Endothelial cell of umbilical vein (primary cell): ENCODE results near the gene VAV3. TPM values are rescaled to one million over a fixed set of nuclear protein-coding genes. Genes with fewer than 3 reads are reported as not detected.

Experiments used
- BruUV-seq: library from RNA; stranded (reverse); fragments of 400-500 nt; replicated peaks from 2 replicates; lab custom pipeline; 2021; lab: Mats Ljungman, UMichigan
- CTCF ChIA-PET: fragments of 300-600, 350-600 bp; sonication (Branson Sonifier 250); formaldehyde crosslinking; loops from one replicate; lab custom pipeline; 2021; ENCODE audit warnings: antibody characterized with exemption, inconsistent platforms; lab: Charles Lee
- POLR2A ChIA-PET: fragments of 300-600, 350-600 bp; sonication (Branson Sonifier 250); formaldehyde crosslinking; loops from one replicate; lab custom pipeline; 2021; ENCODE audit warnings: antibody characterized with exemption, inconsistent platforms; lab: Charles Lee
- DNase-seq: peaks from one replicate; pipeline ENCODE4 v3.0.0-alpha.2; 2011; ENCODE audit warnings: low read depth, low spot score
- FAIRE-seq: peaks from 2 replicates; lab custom pipeline; 2011; peaks lifted over from hg19 to GRCh38; lab: Jason Lieb, UNC
- H2AFZ ChIP-seq: 2 replicates; pipeline ENCODE4 v1.6.0; 2012; ENCODE audit warnings: low read depth, low read length, control low read depth, inconsistent platforms
- H3K27ac ChIP-seq: 2 replicates; pipeline ENCODE4 v1.5.1; 2011; ENCODE audit warnings: low read depth, mild to moderate bottlenecking, control low read depth, low read length, moderate library complexity; ENCODE audit not compliant: insufficient read depth
- H3K27me3 ChIP-seq, 2 experiments: 2 replicates each; pipeline versions ENCODE4 v1.6.0 to v1.6.1; 2011; ENCODE audit warnings: low read length in 2 of 2, mixed read lengths in 1 of 2; ENCODE audit not compliant: control insufficient read depth in 2 of 2, insufficient read depth in 2 of 2
- H3K36me3 ChIP-seq, 2 experiments: 2 replicates in 1 of 2; 3 replicates in 1 of 2; pipeline ENCODE4 v1.5.1; 2011; ENCODE audit warnings: low read length in 2 of 2, mild to moderate bottlenecking in 1 of 2, moderate library complexity in 1 of 2; ENCODE audit not compliant: control insufficient read depth in 2 of 2, insufficient read depth in 2 of 2; ENCODE audit errors: extremely low read depth in 1 of 2
- H3K4me1 ChIP-seq: 3 replicates; pipeline ENCODE4 v1.5.1; 2011; ENCODE audit warnings: mild to moderate bottlenecking, low read length; ENCODE audit not compliant: control insufficient read depth, insufficient read depth; ENCODE audit errors: extremely low read depth
- H3K4me2 ChIP-seq: 2 replicates; pipeline ENCODE4 v1.6.1; 2011; ENCODE audit warnings: low read length, control low read depth, mixed read lengths; ENCODE audit not compliant: insufficient read depth
- H3K4me3 ChIP-seq, 3 experiments: fragments of 200-600 bp in 1 of 3; sonication (generic), shearing (Covaris generic) in 1 of 3; replicated peaks in 1 of 3; 2 replicates each; pipeline ENCODE4 v1.5.1; 2011 to 2016; ENCODE audit warnings: control low read depth in 3 of 3, low read length in 3 of 3, mild to moderate bottlenecking in 2 of 3, inconsistent platforms in 1 of 3, low read depth in 1 of 3, moderate library complexity in 1 of 3; ENCODE audit not compliant: insufficient read depth in 1 of 3
- H3K79me2 ChIP-seq: 2 replicates; pipeline ENCODE4 v1.6.0; 2012; ENCODE audit warnings: low read length, inconsistent platforms; ENCODE audit not compliant: control insufficient read depth, insufficient read depth
- H3K9ac ChIP-seq: replicated peaks from 2 replicates; pipeline ENCODE3; 2011; ENCODE audit warnings: low read length, control low read depth; ENCODE audit not compliant: insufficient read depth; ENCODE audit errors: extremely low read depth
- H3K9me1 ChIP-seq: replicated peaks from 3 replicates; pipeline ENCODE4 v1.6.0; 2011; ENCODE audit warnings: mild to moderate bottlenecking, low read length; ENCODE audit not compliant: control insufficient read depth, insufficient read depth; ENCODE audit errors: extremely low read depth
- H3K9me3 ChIP-seq: replicated peaks from 2 replicates; pipeline ENCODE4 v1.5.1; 2012; ENCODE audit warnings: low read length, inconsistent platforms; ENCODE audit not compliant: control insufficient read depth, insufficient read depth
- H4K20me1 ChIP-seq: replicated peaks from 2 replicates; pipeline ENCODE3; 2011; ENCODE audit warnings: mild to moderate bottlenecking, low read length; ENCODE audit not compliant: control insufficient read depth, insufficient read depth; ENCODE audit errors: extremely low read depth
- EZH2 ChIP-seq: IDR thresholded peaks from 2 replicates; pipeline ENCODE4 v1.6.1; 2012; ENCODE audit warnings: borderline replicate concordance, low read depth, mild to moderate bottlenecking, moderate library complexity, low read length, inconsistent platforms; ENCODE audit not compliant: severe bottlenecking
- FOS ChIP-seq: IDR thresholded peaks from 2 replicates; pipeline ENCODE4 v1.6.1; 2011; ENCODE audit warnings: mild to moderate bottlenecking, low read length, moderate library complexity, borderline replicate concordance; ENCODE audit not compliant: insufficient read depth
- GATA2 ChIP-seq: IDR thresholded peaks from 2 replicates; pipeline ENCODE4 v1.7.0; 2011; ENCODE audit warnings: low read depth, mild to moderate bottlenecking, moderate library complexity, mixed read lengths, low read length; ENCODE audit not compliant: insufficient read length, insufficient read depth
- JUN ChIP-seq: IDR thresholded peaks from 2 replicates; pipeline ENCODE4 v1.6.1; 2011; ENCODE audit warnings: borderline replicate concordance, low read depth; ENCODE audit not compliant: insufficient read length, insufficient read depth
- MYC ChIP-seq: IDR thresholded peaks from one replicate; pipeline ENCODE4 v1.6.1; 2011; ENCODE audit warnings: mild to moderate bottlenecking, low read depth, low read length
- POLR2A ChIP-seq: IDR thresholded peaks from 2 replicates; pipeline ENCODE4 v1.6.1; 2012; ENCODE audit warnings: low read depth, mild to moderate bottlenecking, control low read depth, low read length
- POLR2AphosphoS5 ChIP-seq: IDR thresholded peaks from 2 replicates; pipeline ENCODE4 v1.6.1; 2012; ENCODE audit warnings: low read depth, mild to moderate bottlenecking, control low read depth, low read length, moderate library complexity; ENCODE audit not compliant: insufficient read depth
- dilution Hi-C: fragments of 300-500 bp; cut with MboI; formaldehyde crosslinking; loops from one replicate; pipeline ENCODE4 v1.15.0; 2019; ENCODE audit warnings: low sequenced_read_pairs; ENCODE audit not compliant: extremely low pct_ligation_motif_present
- intact Hi-C: fragments of 100-400 bp; cut with micrococcal nuclease; formaldehyde crosslinking; loops from one replicate; pipeline ENCODE4 v1.10.0; 2022
- polyA plus RNA-seq, 4 experiments: library from polyadenylated mRNA; depleted of rRNA in 3 of 4; stranded (reverse) in 3 of 4; unstranded in 1 of 4; fragments of >200 nt; gene quantifications; 2 replicates each; pipeline versions ENCODE4 v1.2.1 to v1.2.3, GENCODE V29; 2011 to 2012; ENCODE audit warnings: missing spikeins in 1 of 4
- total RNA-seq: library from RNA; stranded (reverse); gene quantifications from 2 replicates; pipeline ENCODE4 v1.2.3, GENCODE V29; 2021
- TF ChIP-seq, protein P1 (sequence below), 2 donors: IDR thresholded peaks; 1 replicate in 1 of 2; 2 replicates in 1 of 2; pipeline ENCODE4 v1.5.1; 2011; ENCODE audit warnings: low read length in 2 of 2, mild to moderate bottlenecking in 2 of 2, moderate library complexity in 2 of 2, control low read depth in 1 of 2, inconsistent platforms in 1 of 2, low read depth in 1 of 2; ENCODE audit not compliant: insufficient read depth in 1 of 2; ENCODE audit errors: extremely low read depth in 1 of 2
- TF ChIP-seq, protein P2 (sequence below): IDR thresholded peaks from 2 replicates; pipeline ENCODE4 v1.6.1; 2011; ENCODE audit not compliant: insufficient read depth, insufficient read length

Gene VAV3
- total and polyA plus RNA-seq, 2 donors (not counting 3 experiments of a cell fraction or from before 2014, with no cell fraction given): 0.18 to 1.5 TPM

DNA sequence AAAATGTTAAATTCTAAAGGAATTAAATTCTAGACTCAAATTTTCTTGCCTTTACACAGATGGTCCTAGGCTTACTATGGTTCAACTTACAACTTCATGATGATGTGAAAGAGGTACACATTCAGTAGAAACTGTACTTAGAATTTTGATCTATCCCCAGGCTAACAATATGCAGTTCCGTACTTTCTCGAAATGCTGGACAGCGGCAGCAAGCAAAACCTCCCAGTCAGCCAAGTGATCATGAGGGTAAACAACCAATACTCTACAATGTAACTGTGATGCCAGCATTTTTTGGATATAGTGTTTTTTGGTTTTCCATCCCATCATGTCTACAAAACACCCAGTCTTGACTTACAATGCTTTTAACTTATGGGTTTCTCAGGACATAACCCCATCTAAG is 25.7 kb downstream of the VAV3 start:
- dilution Hi-C loops: no loop called here
- intact Hi-C loops: no loop called here
- no TSS peak for BruUV-seq
- H3K9me1 ChIP-seq: no peaks in the 10 kb centered on the region
- H3K36me3 ChIP-seq: no peaks in the 10 kb centered on the region
- no peaks in the 10 kb centered on the region for H4K20me1 ChIP-seq
- H3K4me1 ChIP-seq: peaks cover 20% of the 10 kb centered on the region
- DNase-seq: no peak
- no peaks in the 10 kb centered on the region for H3K79me2 ChIP-seq
- H3K9me3 ChIP-seq: no peaks in the 10 kb centered on the region
- no peaks in the 10 kb centered on the region for H3K27me3 ChIP-seq
- H3K4me3 ChIP-seq: no peak overlapping the region
- ChIA-PET CTCF (no interaction called here), POLR2A (no interaction called here)
- H3K27ac ChIP-seq: no peak overlapping the region
- TF ChIP-seq POLR2A: no peak
- TF ChIP-seq POLR2AphosphoS5: no peak
- no peak for TF ChIP-seq EZH2
- TF ChIP-seq, protein P1, sequence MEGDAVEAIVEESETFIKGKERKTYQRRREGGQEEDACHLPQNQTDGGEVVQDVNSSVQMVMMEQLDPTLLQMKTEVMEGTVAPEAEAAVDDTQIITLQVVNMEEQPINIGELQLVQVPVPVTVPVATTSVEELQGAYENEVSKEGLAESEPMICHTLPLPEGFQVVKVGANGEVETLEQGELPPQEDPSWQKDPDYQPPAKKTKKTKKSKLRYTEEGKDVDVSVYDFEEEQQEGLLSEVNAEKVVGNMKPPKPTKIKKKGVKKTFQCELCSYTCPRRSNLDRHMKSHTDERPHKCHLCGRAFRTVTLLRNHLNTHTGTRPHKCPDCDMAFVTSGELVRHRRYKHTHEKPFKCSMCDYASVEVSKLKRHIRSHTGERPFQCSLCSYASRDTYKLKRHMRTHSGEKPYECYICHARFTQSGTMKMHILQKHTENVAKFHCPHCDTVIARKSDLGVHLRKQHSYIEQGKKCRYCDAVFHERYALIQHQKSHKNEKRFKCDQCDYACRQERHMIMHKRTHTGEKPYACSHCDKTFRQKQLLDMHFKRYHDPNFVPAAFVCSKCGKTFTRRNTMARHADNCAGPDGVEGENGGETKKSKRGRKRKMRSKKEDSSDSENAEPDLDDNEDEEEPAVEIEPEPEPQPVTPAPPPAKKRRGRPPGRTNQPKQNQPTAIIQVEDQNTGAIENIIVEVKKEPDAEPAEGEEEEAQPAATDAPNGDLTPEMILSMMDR (IDR thresholded peaks at IDR 0.05; ENCODE audit: extremely low read depth in 1 of 2, insufficient read depth in 1 of 2, low read depth in 1 of 2, low read length in 2 of 2): no peak
- TF ChIP-seq, protein P2, sequence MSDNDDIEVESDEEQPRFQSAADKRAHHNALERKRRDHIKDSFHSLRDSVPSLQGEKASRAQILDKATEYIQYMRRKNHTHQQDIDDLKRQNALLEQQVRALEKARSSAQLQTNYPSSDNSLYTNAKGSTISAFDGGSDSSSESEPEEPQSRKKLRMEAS: no peak
- TF ChIP-seq FOS: no peak
- TF ChIP-seq JUN: no peak
- TF ChIP-seq MYC: no peak
- TF ChIP-seq GATA2: no peak
- no peak overlapping the region for H2AFZ ChIP-seq
- no peak for FAIRE-seq
- H3K4me2 ChIP-seq: no peak overlapping the region
- H3K9ac ChIP-seq: no peak overlapping the region
